GM19395 (cell line): ENCODE data around the gene SH3PXD2A.
A peak's percentile ranks its signal among the peaks of the same experiment; 100 is the strongest.

Experiments
- ATAC-seq: cut with Tn5 transposase; IDR thresholded peaks from one replicate; pipeline ENCODE4 v1.9.1; 2021; ENCODE audit warnings: mild to moderate bottlenecking, moderate library complexity; ENCODE audit not compliant: unreplicated experiment

The SH3PXD2A gene

GRCh38 chr10:103593022-103593570 is 262.3 kb downstream of the SH3PXD2A start:
- ATAC-seq, result no peak

GRCh38 chr10:103592186-103593021 is 263.0 kb downstream of the SH3PXD2A start:
- ATAC-seq, result no peak

DNA sequence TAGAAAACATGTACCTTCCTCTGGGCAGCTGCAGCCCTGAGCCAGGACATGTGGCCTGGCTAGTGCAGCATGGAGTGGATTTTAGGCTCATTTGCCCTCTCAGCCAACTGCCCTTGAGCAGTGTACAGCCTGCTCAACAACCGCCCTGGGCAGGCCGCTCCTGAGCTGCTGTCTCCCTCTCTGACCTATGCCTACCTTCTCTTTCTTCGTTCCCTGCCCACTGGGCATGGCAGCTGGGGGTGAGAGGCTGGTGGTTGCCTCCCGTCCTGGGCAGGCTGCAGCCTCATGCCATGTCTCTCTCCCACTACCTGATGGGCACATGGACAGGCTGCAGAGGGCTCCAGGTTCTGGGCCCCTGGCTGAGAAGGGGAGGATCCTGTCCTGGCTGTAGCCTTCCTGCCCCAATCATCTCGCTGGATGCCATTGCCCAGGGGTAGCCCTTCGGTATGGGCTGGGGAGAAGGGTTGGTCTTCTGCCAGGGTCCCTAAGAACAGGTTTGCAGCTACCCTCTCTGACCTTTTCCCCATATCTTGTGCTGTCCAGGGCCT is 264.6 kb downstream of the SH3PXD2A start:
- no peak for ATAC-seq

GRCh38 chr10:103590060-103590459 is 265.3 kb downstream of the SH3PXD2A start:
- no peak for ATAC-seq

DNA sequence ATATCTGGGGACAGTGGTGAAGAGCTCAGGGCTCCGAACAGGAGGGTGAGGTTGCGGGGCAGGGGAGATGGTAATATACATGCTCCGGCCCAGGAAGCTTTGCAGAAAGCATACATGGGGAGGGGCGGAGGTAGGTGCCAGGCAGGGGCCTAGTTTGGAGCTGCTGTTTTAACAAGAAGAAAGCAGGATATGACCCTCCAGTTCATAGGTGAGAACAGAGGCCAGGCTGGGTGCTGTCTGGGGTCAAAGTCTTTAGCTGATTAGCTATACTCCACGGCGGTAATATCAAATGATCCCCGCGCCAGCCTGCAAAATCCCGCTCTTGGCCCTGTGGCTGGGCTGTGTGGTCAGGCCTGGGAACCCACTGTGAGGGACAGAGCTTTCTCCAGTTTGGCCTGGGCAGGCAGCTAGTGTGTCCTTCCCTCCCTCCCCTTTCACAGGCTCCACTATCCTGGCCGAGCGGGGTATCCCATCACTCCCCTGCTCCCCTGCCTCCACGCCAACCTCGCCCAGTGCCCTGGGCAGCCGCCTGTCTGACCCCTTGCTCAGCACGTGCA is 266.2 kb downstream of the SH3PXD2A start:
- ATAC-seq, result no peak

GRCh38 chr10:103587073-103587472 is 268.3 kb downstream of the SH3PXD2A start:
- no peak for ATAC-seq

DNA sequence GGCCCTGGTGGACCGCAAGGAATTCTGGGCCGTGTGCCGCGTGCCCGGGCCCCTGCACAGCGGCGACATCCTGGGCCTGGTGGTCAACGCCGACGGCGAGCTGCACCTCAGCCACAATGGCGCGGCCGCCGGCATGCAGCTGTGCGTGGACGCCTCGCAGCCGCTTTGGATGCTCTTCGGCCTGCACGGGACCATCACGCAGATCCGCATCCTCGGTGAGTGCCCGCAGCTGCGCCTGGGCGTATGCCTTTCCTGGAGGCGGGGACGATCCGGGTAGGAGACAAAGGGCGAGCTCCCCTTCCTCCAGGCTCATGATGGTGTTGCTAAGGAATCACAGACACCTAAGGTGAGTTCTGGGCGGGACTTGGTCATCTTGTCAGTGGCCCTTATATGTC is 270.4 kb downstream of the SH3PXD2A start:
- ATAC-seq, result no peak

GRCh38 chr10:103584216-103585010 is 271.0 kb downstream of the SH3PXD2A start:
- no peak for ATAC-seq

GRCh38 chr10:103583871-103584215 is 271.5 kb downstream of the SH3PXD2A start:
- ATAC-seq, result no peak

DNA sequence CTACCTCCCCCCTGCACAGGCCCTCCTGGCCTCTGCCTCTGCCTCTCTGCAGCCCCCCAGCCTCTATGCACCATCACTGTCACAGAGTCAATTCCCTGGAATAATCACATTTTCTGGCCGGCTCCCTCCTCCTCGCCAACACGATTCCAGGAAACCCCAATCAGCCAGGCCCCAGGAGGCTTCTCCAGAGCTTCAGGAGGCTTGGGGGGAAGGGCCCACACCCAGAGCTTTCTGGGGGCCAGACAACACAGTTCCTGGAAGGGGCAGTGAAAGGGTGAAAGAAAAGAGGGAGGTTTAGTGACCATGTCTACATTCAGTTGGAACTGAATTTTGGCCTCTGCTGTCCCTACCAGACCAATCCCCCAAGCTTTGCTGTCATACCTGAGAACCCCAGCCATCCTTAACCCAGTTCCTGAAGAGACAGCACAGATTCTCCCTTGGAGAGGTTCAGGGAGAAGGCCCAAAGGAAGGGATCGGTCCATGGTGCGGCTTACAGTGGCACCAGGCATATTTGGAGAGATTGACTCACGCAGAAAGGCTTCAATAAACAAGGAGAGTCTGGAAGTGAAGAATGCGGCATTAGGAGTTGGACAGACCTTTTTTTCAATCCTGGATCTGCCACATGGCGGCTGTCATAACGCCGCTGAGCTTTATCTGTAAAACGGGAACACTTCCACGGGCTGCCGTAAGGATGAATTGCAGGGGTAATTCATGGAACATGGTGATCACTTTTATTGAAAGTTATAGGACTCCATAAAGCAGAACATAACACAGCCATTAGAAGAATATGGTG is 272.8 kb downstream of the SH3PXD2A start:
- no peak for ATAC-seq

- no peak for ATAC-seq
Measured at GRCh38 chr10:103581499-103581898, 273.9 kb downstream of the SH3PXD2A start.

GRCh38 chr10:103580430-103580829 is 274.9 kb downstream of the SH3PXD2A start:
- ATAC-seq, result no peak

DNA sequence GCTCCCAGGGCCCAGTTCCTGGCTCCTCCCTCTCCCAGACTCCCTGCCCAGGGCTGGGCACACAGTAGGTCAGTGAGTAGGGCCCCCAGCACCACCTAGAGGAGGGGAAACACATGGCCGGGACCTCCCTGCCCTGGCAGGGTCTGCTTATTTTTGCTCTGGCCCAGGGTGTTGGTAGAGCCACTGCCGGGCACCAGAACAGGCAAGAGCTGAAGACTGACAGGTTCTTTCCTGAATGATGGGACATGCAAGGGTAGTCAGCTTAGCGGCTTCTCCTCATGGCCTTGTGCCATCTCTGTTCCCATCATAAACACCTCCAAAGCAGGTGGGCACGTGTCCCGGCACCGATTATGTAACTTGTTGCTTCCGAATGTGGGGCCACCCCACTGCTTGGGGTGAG is 275.4 kb downstream of the SH3PXD2A start:
- ATAC-seq, result no peak

DNA sequence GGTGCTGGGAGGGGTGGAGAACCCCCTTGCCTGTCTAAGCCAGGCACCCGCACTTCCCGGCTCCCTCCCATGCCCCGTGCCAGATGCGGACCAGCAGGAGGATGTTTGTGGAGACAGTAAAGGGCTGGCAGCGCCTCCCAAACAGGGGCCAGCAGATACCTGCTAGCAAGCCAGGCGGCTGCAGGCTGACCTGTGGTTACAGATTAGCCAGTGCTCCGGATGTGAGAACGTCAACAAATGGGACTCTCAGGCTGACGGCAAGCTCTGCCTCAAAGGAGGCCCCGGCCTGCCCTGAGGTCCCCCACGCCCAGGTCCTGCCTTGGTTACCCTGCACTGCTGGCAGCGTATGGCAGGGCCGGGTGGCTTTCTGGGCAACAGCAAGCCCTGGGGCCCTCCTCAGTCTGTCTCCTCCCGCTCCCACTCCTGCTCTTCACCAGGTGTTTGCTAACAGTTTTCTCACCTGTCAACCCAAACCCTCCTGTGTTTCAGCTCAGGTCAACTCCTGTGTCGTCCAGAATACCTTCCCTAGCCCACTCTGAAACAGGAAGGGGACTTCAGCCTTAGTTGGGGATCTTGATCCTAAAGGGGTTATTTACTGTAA is 276.5 kb downstream of the SH3PXD2A start:
- ATAC-seq, result peak; percentile 66

- no peak for ATAC-seq
Measured at GRCh38 chr10:103576862-103577261, 278.5 kb downstream of the SH3PXD2A start.

- ATAC-seq, result no peak
Measured at GRCh38 chr10:103576076-103576471, 279.3 kb downstream of the SH3PXD2A start.

GRCh38 chr10:103575416-103576075 is 279.8 kb downstream of the SH3PXD2A start:
- ATAC-seq, result no peak

GRCh38 chr10:103574097-103575061 is 281.0 kb downstream of the SH3PXD2A start:
- ATAC-seq, result no peak

DNA sequence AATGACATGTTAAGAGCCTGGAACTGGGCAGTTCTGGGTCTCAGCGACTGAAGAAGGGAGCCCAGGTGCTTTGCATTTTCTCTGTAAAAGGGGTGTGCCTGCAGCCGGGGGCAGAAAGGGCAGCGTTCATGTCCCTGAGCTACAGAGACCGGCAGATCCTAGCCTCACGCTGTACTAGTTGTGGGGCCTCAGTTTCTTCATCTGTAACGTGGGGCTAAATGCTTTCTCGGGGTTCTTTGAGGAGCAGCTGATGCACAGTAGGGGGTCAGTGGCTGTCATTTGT is 282.2 kb downstream of the SH3PXD2A start:
- ATAC-seq, result no peak
